H9 (cell line): ENCODE results near the gene DERA. TPM values are rescaled to one million over a fixed set of nuclear protein-coding genes. Genes with fewer than 3 reads are reported as not detected.

Source experiments
- DNase-seq: peaks from one replicate; pipeline ENCODE4 v3.0.0-alpha.2; 2017
- H2AFZ ChIP-seq: one replicate; pipeline ENCODE4 v1.6.1; 2013; ENCODE audit warnings: mild to moderate bottlenecking, low read length, control low read depth, moderate library complexity
- H2AK5ac ChIP-seq: 2 replicates; pipeline ENCODE4 v1.6.1; 2013; ENCODE audit warnings: low read length, control low read depth, mixed read lengths; ENCODE audit not compliant: insufficient read length
- H2BK120ac ChIP-seq: one replicate; pipeline ENCODE4 v1.6.1; 2013; ENCODE audit warnings: low read depth, mild to moderate bottlenecking, low read length, control low read depth, inconsistent platforms; ENCODE audit not compliant: poor library complexity, severe bottlenecking
- H2BK12ac ChIP-seq: 2 replicates; pipeline ENCODE4 v1.6.1; 2013; ENCODE audit warnings: low read length, control low read depth, mixed read lengths, low read depth; ENCODE audit not compliant: insufficient read length
- H2BK15ac ChIP-seq: 2 replicates; pipeline ENCODE4 v1.6.1; 2013; ENCODE audit warnings: low read depth, low read length, control low read depth
- H2BK20ac ChIP-seq: one replicate; pipeline ENCODE4 v1.6.1; 2013; ENCODE audit warnings: low read depth, mild to moderate bottlenecking, low read length, control low read depth, inconsistent platforms; ENCODE audit not compliant: poor library complexity, severe bottlenecking
- H2BK5ac ChIP-seq: 2 replicates; pipeline ENCODE4 v1.6.1; 2013; ENCODE audit warnings: low read length, control low read depth, mixed read lengths; ENCODE audit not compliant: insufficient read length
- H3K14ac ChIP-seq: 2 replicates; pipeline ENCODE4 v1.6.1; 2013; ENCODE audit warnings: low read length, control low read depth; ENCODE audit not compliant: insufficient read depth
- H3K18ac ChIP-seq: 2 replicates; pipeline ENCODE4 v1.6.1; 2013; ENCODE audit warnings: low read depth, mild to moderate bottlenecking, mixed read lengths, low read length, control low read depth; ENCODE audit not compliant: insufficient read length
- H3K23ac ChIP-seq: 2 replicates; pipeline ENCODE4 v1.6.1; 2013; ENCODE audit warnings: low read length, control low read depth, mixed read lengths, low read depth; ENCODE audit not compliant: insufficient read length
- H3K23me2 ChIP-seq: 2 replicates; pipeline ENCODE4 v1.6.1; 2013; ENCODE audit warnings: low read depth, mild to moderate bottlenecking, mixed read lengths, low read length, control low read depth; ENCODE audit not compliant: insufficient read length, poor library complexity, severe bottlenecking
- H3K27ac ChIP-seq: 2 replicates; pipeline ENCODE4 v1.5.1; 2013; ENCODE audit warnings: low read length, control low read depth, mixed read lengths, low read depth; ENCODE audit not compliant: insufficient read length
- H3K27me3 ChIP-seq: 2 replicates; pipeline ENCODE4 v1.6.1; 2013; ENCODE audit warnings: low read length, control low read depth, inconsistent platforms; ENCODE audit not compliant: insufficient read depth
- H3K4ac ChIP-seq: 2 replicates; pipeline ENCODE4 v1.6.1; 2013; ENCODE audit warnings: low read depth, mild to moderate bottlenecking, control low read depth, inconsistent platforms, low read length, moderate library complexity
- H3K4me1 ChIP-seq: 2 replicates; pipeline ENCODE4 v1.6.1; 2013; ENCODE audit warnings: low read length, control low read depth, inconsistent platforms; ENCODE audit not compliant: insufficient read depth
- H3K4me2 ChIP-seq: 2 replicates; pipeline ENCODE4 v1.6.1; 2013; ENCODE audit warnings: low read length, control low read depth, mixed read lengths; ENCODE audit not compliant: insufficient read length, insufficient read depth
- H3K56ac ChIP-seq: 2 replicates; pipeline ENCODE4 v1.6.1; 2013; ENCODE audit warnings: low read depth, mild to moderate bottlenecking, mixed read lengths, low read length, control low read depth; ENCODE audit not compliant: insufficient read length
- H3K79me1 ChIP-seq: 2 replicates; pipeline ENCODE4 v1.6.1; 2013; ENCODE audit warnings: low read depth, mild to moderate bottlenecking, moderate library complexity, low read length, control low read depth, inconsistent platforms; ENCODE audit not compliant: insufficient read depth, poor library complexity, severe bottlenecking
- H3K79me2 ChIP-seq: 2 replicates; pipeline ENCODE4 v1.6.1; 2013; ENCODE audit warnings: low read length, control low read depth, inconsistent platforms; ENCODE audit not compliant: insufficient read depth
- H3K9ac ChIP-seq: 2 replicates; pipeline ENCODE4 v1.6.1; 2013; ENCODE audit warnings: low read length, control low read depth, mixed read lengths; ENCODE audit not compliant: insufficient read length; ENCODE audit errors: extremely low read depth
- H3K9me3 ChIP-seq: one replicate; pipeline ENCODE4 v1.6.1; 2013; ENCODE audit warnings: low read depth, low read length, inconsistent platforms; ENCODE audit not compliant: control insufficient read depth
- H3T11ph ChIP-seq: one replicate; pipeline ENCODE4 v1.6.1; 2013; ENCODE audit warnings: mild to moderate bottlenecking, low read length, control low read depth, inconsistent platforms
- H4K20me1 ChIP-seq: one replicate; pipeline ENCODE4 v1.6.1; 2013; ENCODE audit not compliant: control insufficient read depth, insufficient read length, insufficient read depth
- H4K5ac ChIP-seq: 2 replicates; pipeline ENCODE4 v1.6.1; 2013; ENCODE audit warnings: low read depth, mild to moderate bottlenecking, mixed read lengths, low read length, control low read depth; ENCODE audit not compliant: insufficient read length
- H4K8ac ChIP-seq: replicated peaks from 2 replicates; pipeline ENCODE4 v1.6.1; 2013; ENCODE audit warnings: low read length, control low read depth, mixed read lengths, low read depth; ENCODE audit not compliant: insufficient read length
- H4K91ac ChIP-seq: 2 replicates; pipeline ENCODE4 v1.6.1; 2013; ENCODE audit warnings: low read depth, mild to moderate bottlenecking, moderate library complexity, mixed read lengths, low read length, control low read depth; ENCODE audit not compliant: insufficient read length
- H3K27ac Mint-ChIP-seq, 3 experiments: 2 replicates in 2 of 3; 3 replicates in 1 of 3; pipeline ENCODE4 v1.8.0; 2020 to 2021; ENCODE audit warnings: mixed read lengths in 3 of 3, mild to moderate bottlenecking in 1 of 3, moderate library complexity in 1 of 3
- H3K27me3 Mint-ChIP-seq: 2 replicates; pipeline ENCODE4 v1.8.0; 2021; ENCODE audit warnings: low read depth, mild to moderate bottlenecking, moderate library complexity, mixed read lengths
- H3K36me3 Mint-ChIP-seq, 3 experiments: 2 replicates in 2 of 3; 3 replicates in 1 of 3; pipeline ENCODE4 v1.8.0; 2020 to 2021; ENCODE audit warnings: low read depth in 3 of 3, mixed read lengths in 3 of 3; ENCODE audit not compliant: insufficient read depth in 1 of 3
- H3K4me1 Mint-ChIP-seq, 2 experiments: 2 replicates each; pipeline ENCODE4 v1.8.0; 2020; ENCODE audit warnings: mixed read lengths in 2 of 2
- H3K4me3 Mint-ChIP-seq, 2 experiments: 2 replicates in 1 of 2; 3 replicates in 1 of 2; pipeline ENCODE4 v1.8.0; 2020 to 2021; ENCODE audit warnings: mild to moderate bottlenecking in 2 of 2, mixed read lengths in 2 of 2, moderate library complexity in 1 of 2
- H3K9me3 Mint-ChIP-seq, 2 experiments: 2 replicates in 1 of 2; 3 replicates in 1 of 2; pipeline ENCODE4 v1.8.0; 2020; ENCODE audit warnings: mild to moderate bottlenecking in 2 of 2, mixed read lengths in 2 of 2, moderate library complexity in 1 of 2
- CTCF ChIP-seq: fragments of 200-600 bp; sonication (generic); conservative IDR thresholded peaks from 3 replicates; pipeline ENCODE4 v1.8.0; 2021; ENCODE audit warnings: antibody characterized with exemption, mild to moderate bottlenecking
- WGBS: extraction: QIAGEN DNeasy Blood & Tissue Kit; methylation state at CpG from one replicate; pipeline ENCODE4 v1.1.7; 2013; ENCODE audit warnings: missing lambda C conversion rate, low lambda C conversion rate, mixed read lengths; ENCODE audit not compliant: insufficient read length; ENCODE audit errors: extremely low coverage; 5-methylcytosine and 5-hydroxymethylcytosine counted together
- total RNA-seq: library from RNA; stranded (reverse); gene quantifications from 2 replicates; pipeline ENCODE4 v1.2.1, GENCODE V29; 2021

Gene DERA
- total RNA-seq, 1 experiment from 2014 or later: 20.9 TPM

GRCh38 chr12:16021676-16022075, 110.5 kb downstream of the DERA start:
- no peak for DNase-seq
- no peak overlapping the region for H2AK5ac ChIP-seq
- H3K79me1 ChIP-seq: no peaks in the 10 kb centered on the region
- H2BK20ac ChIP-seq: no peak overlapping the region
- H4K91ac ChIP-seq: no peak overlapping the region
- no peak overlapping the region for H4K5ac ChIP-seq
- H3K27ac ChIP-seq: no peak overlapping the region
- no peak overlapping the region for H3K4ac ChIP-seq
- Mint-ChIP-seq H3K27ac (no peak overlapping the region), H3K9me3 (peaks cover 14 to 34% of the 10 kb centered on the region in 2 experiments; a peak in 4 of 5 replicates), H3K27me3 (no peaks in the 10 kb centered on the region; the same call in 1 of the 2 replicates), H3K4me3 (no peak overlapping the region; a peak in 1 of 5 replicates), H3K4me1 (no peaks in the 10 kb centered on the region), H3K36me3 (peaks cover 9 to 53% (median 23%) of the 10 kb centered on the region in 3 experiments)
- H2BK15ac ChIP-seq: no peak overlapping the region
- no peaks in the 10 kb centered on the region for H3K23me2 ChIP-seq
- no peak overlapping the region for H3K14ac ChIP-seq
- no peak overlapping the region for H4K8ac ChIP-seq
- no peak overlapping the region for H2BK120ac ChIP-seq
- no peak overlapping the region for H3K9ac ChIP-seq
- H4K20me1 ChIP-seq: no peaks in the 10 kb centered on the region
- H3K56ac ChIP-seq: no peak overlapping the region
- no peak overlapping the region for H2BK5ac ChIP-seq
- no peak overlapping the region for H2AFZ ChIP-seq
- H3K27me3 ChIP-seq: no peaks in the 10 kb centered on the region
- H3K4me1 ChIP-seq: no peaks in the 10 kb centered on the region
- no peaks in the 10 kb centered on the region for H3K79me2 ChIP-seq
- H3K4me2 ChIP-seq: no peak overlapping the region
- H2BK12ac ChIP-seq: no peak overlapping the region
- WGBS: no CpG with 5 or more reads among the region's 2 CpGs
- no peaks in the 10 kb centered on the region for H3K9me3 ChIP-seq
- no peak for TF ChIP-seq CTCF
- H3K23ac ChIP-seq: no peak overlapping the region
- H3T11ph ChIP-seq: no peak overlapping the region
- H3K18ac ChIP-seq: no peak overlapping the region
